Duodenal mucosa (tissue), 2 donors: ENCODE data around the gene MMP15.

Source experiments
- H3K27ac ChIP-seq: one replicate; pipeline ENCODE4 v1.7.0; 2013; ENCODE audit warnings: low read depth, low read length
- H3K27me3 ChIP-seq, 2 donors: one replicate each; pipeline ENCODE4 v1.7.0; 2013; ENCODE audit warnings: low read length in 2 of 2, control low read depth in 1 of 2; ENCODE audit not compliant: insufficient read depth in 2 of 2, control insufficient read depth in 1 of 2
- H3K36me3 ChIP-seq, 2 donors: one replicate each; pipeline ENCODE4 v1.7.0; 2013; ENCODE audit warnings: low read length in 2 of 2, control low read depth in 1 of 2; ENCODE audit not compliant: insufficient read depth in 2 of 2, control insufficient read depth in 1 of 2
- H3K4me1 ChIP-seq, 2 donors: one replicate each; pipeline ENCODE4 v1.7.0; 2013; ENCODE audit warnings: low read length in 2 of 2, control low read depth in 1 of 2; ENCODE audit not compliant: insufficient read depth in 2 of 2, control insufficient read depth in 1 of 2
- H3K4me3 ChIP-seq, 2 donors: one replicate each; pipeline ENCODE4 v1.7.0; 2013; ENCODE audit warnings: low read length in 2 of 2, low read depth in 1 of 2
- H3K9ac ChIP-seq, 2 donors: one replicate each; pipeline ENCODE4 v1.7.0; 2013; ENCODE audit warnings: low read length in 2 of 2, low read depth in 1 of 2
- H3K9me3 ChIP-seq, 2 donors: one replicate each; pipeline ENCODE4 v1.7.0; 2013; ENCODE audit warnings: low read length in 2 of 2, control low read depth in 1 of 2; ENCODE audit not compliant: control insufficient read depth in 1 of 2

The MMP15 gene

DNA sequence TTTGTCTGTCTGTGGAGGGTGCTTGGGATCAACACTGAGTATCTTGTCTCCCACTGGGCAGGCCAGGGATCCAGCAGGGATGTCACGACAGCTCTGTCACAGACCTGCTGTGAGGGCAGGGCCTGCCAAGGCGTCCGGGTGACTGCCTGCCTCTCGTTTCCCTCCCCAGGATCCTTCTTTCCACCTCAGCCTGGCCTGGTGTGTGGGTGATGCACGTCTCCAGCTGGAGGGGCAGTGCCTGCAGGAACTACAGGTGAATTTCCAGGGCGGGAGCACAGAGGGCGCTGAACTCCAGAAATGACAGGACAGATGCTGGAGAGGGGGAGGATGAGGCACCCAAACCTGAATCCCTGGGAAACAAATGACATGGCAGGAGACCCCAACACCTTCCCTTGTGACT lies 6.8 kb upstream of the MMP15 start:
- no peaks in the 10 kb centered on the region for H3K9me3 ChIP-seq
- H3K9ac ChIP-seq: no peak overlapping the region
- H3K4me1 ChIP-seq: peaks cover 18% of the 10 kb centered on the region in 2 donors
- no peak overlapping the region for H3K27ac ChIP-seq
- H3K36me3 ChIP-seq: peaks cover 10 to 12% of the 10 kb centered on the region in 2 donors
- no peak overlapping the region for H3K4me3 ChIP-seq
- H3K27me3 ChIP-seq: no peaks in the 10 kb centered on the region

GRCh38 chr16:58019866-58020538 lies 5.6 kb upstream of the MMP15 start:
- no peak overlapping the region for H3K4me3 ChIP-seq
- H3K27ac ChIP-seq: no peak overlapping the region
- no peaks in the 10 kb centered on the region for H3K9me3 ChIP-seq
- H3K9ac ChIP-seq: no peak overlapping the region
- H3K36me3 ChIP-seq: peaks cover 8 to 12% of the 10 kb centered on the region in 2 donors
- no peaks in the 10 kb centered on the region for H3K27me3 ChIP-seq
- peaks cover 23 to 30% of the 10 kb centered on the region in 2 donors for H3K4me1 ChIP-seq

DNA sequence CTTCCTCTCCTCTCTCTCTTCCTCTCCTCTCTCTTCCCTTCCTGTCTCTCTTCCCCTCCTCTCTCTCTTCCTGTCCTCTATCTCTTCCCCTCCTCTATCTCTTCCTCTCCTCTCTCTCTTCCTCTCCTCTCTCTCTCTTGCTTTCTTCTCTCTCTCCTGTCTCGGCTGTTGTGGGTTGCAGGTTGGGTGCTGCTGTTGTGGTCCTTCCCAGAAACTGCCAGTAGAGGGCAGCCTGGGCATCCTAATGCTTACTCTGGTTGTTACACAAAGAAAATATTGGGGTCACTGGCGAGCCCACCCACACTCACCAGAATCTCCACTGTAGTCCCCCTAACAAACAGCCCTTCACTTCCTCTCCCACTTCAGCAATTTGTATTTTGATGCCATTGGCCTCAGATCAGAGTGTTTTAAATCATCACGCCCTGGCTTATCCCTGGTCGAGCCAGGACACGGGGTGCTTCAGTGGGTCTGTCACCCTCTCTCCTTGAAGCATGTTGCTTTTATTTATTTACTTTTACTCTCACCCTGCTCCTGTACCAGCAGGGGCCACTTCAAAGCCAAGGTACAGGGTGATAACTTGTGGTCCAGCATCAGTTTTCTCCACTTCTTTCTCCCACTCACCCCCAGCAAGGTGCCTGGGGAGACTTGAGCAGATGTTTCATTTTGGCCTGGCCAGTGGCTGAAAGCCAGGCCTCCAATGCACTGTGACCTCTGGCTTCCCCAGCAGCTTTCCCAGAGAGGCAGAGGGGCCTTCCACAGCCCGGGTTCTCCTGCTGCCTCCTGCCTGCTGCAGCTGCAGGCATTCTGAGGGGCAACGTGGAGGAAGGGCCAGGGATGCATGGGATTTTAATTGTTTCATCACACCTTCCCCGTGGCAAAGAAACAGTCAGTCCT lies 4.7 kb upstream of the MMP15 start:
- peaks cover 8 to 12% of the 10 kb centered on the region in 2 donors for H3K36me3 ChIP-seq

GRCh38 chr16:58021661-58022551 lies 3.6 kb upstream of the MMP15 start:
- Histone ChIP-seq H3K9ac (no peak overlapping the region), H3K4me1 (peaks cover 23 to 33% of the 10 kb centered on the region in 2 donors), H3K36me3 (peaks cover 8 to 12% of the 10 kb centered on the region in 2 donors)

More for the DNA sequence above, 4.7 kb upstream of the MMP15 start:
- H3K4me3 ChIP-seq: no peak overlapping the region
- H3K9ac ChIP-seq: no peak overlapping the region
- no peak overlapping the region for H3K27ac ChIP-seq
- peaks cover 23 to 33% of the 10 kb centered on the region in 2 donors for H3K4me1 ChIP-seq
- no peaks in the 10 kb centered on the region for H3K27me3 ChIP-seq
- H3K9me3 ChIP-seq: no peaks in the 10 kb centered on the region

GRCh38 chr16:58022601-58023371 lies 2.8 kb upstream of the MMP15 start:
- no peak overlapping the region for H3K4me3 ChIP-seq
- H3K27me3 ChIP-seq: no peaks in the 10 kb centered on the region
- H3K9me3 ChIP-seq: no peaks in the 10 kb centered on the region
- no peak overlapping the region for H3K27ac ChIP-seq
- H3K36me3 ChIP-seq: peaks cover 6 to 8% of the 10 kb centered on the region in 2 donors
- H3K9ac ChIP-seq: no peak overlapping the region
- peaks cover 25 to 38% of the 10 kb centered on the region in 2 donors for H3K4me1 ChIP-seq

More at GRCh38 chr16:58021661-58022551, 3.6 kb upstream of the MMP15 start:
- Histone ChIP-seq H3K27ac (no peak overlapping the region), H3K4me3 (no peak overlapping the region), H3K9me3 (no peaks in the 10 kb centered on the region), H3K27me3 (no peaks in the 10 kb centered on the region)

GRCh38 chr16:58024486-58025350 lies 836 bp upstream of the MMP15 start:
- H3K4me1 ChIP-seq: peaks cover 44 to 57% of the 10 kb centered on the region in 2 donors
- H3K4me3 ChIP-seq: peak overlapping the region; percentile 82 to 83
- H3K27me3 ChIP-seq: no peaks in the 10 kb centered on the region
- peak overlapping the region; percentile 59 to 82 for H3K9ac ChIP-seq
- no peaks in the 10 kb centered on the region for H3K9me3 ChIP-seq
- H3K36me3 ChIP-seq: peaks cover 0 to under 1% of the 10 kb centered on the region in 2 donors
- H3K27ac ChIP-seq: peak overlapping the region; percentile 83

- H3K36me3 ChIP-seq: no peaks in the 10 kb centered on the region
- peak overlapping the region; percentile 83 for H3K27ac ChIP-seq
- peak overlapping the region; percentile 59 to 82 for H3K9ac ChIP-seq
- H3K27me3 ChIP-seq: no peaks in the 10 kb centered on the region
- no peaks in the 10 kb centered on the region for H3K9me3 ChIP-seq
- peak overlapping the region; percentile 82 to 83 for H3K4me3 ChIP-seq
- peaks cover 59 to 70% of the 10 kb centered on the region in 2 donors for H3K4me1 ChIP-seq
These were observed 668 bp downstream of the MMP15 start for GRCh38 chr16:58026139-58026704.

- peak overlapping the region; percentile 82 to 83 for H3K4me3 ChIP-seq
- no peaks in the 10 kb centered on the region for H3K27me3 ChIP-seq
- no peaks in the 10 kb centered on the region for H3K9me3 ChIP-seq
- H3K4me1 ChIP-seq: peaks cover 61 to 70% of the 10 kb centered on the region in 2 donors
- peak overlapping the region; percentile 59 to 82 for H3K9ac ChIP-seq
- peak overlapping the region; percentile 83 for H3K27ac ChIP-seq
- H3K36me3 ChIP-seq: no peaks in the 10 kb centered on the region
These were observed 1.2 kb downstream of the MMP15 start for GRCh38 chr16:58026705-58027160.
